Kidney epithelial cell (primary cell): ENCODE data around the gene CCR1. TPM values are rescaled to one million over a fixed set of nuclear protein-coding genes. Genes with fewer than 3 reads are reported as not detected.
"Not testable (repeated sequence)": the region's sequence is repeated elsewhere in the genome, so short reads cannot be mapped to it uniquely, and the experiment has no call there.

Experiments used
- DNase-seq: peaks from one replicate; pipeline ENCODE4 v3.0.0-alpha.2; 2010; ENCODE audit warnings: low read depth
- H3K27me3 ChIP-seq: 2 replicates; pipeline ENCODE4 v1.6.0; 2011; ENCODE audit warnings: low read length; ENCODE audit not compliant: control insufficient read depth, insufficient read depth
- H3K36me3 ChIP-seq: 2 replicates; pipeline ENCODE4 v1.5.1; 2011; ENCODE audit warnings: low read length; ENCODE audit not compliant: control insufficient read depth, insufficient read depth
- H3K4me3 ChIP-seq: 2 replicates; pipeline ENCODE4 v1.5.1; 2011; ENCODE audit warnings: low read depth, mild to moderate bottlenecking, control low read depth, low read length
- total RNA-seq: library from RNA; depleted of rRNA; stranded (reverse); fragments of >200 nt; gene quantifications from 2 replicates; pipeline ENCODE4 v1.2.3, GENCODE V29; 2015
- TF ChIP-seq, protein P1 (sequence below): IDR thresholded peaks from 2 replicates; pipeline ENCODE4 v1.5.1; 2011; ENCODE audit warnings: mild to moderate bottlenecking, moderate library complexity, low read length, control low read depth, inconsistent platforms; ENCODE audit not compliant: insufficient read depth, poor library complexity, severe bottlenecking

The CCR1 gene
- total RNA-seq, 1 donor from 2014 or later = not detected

DNA sequence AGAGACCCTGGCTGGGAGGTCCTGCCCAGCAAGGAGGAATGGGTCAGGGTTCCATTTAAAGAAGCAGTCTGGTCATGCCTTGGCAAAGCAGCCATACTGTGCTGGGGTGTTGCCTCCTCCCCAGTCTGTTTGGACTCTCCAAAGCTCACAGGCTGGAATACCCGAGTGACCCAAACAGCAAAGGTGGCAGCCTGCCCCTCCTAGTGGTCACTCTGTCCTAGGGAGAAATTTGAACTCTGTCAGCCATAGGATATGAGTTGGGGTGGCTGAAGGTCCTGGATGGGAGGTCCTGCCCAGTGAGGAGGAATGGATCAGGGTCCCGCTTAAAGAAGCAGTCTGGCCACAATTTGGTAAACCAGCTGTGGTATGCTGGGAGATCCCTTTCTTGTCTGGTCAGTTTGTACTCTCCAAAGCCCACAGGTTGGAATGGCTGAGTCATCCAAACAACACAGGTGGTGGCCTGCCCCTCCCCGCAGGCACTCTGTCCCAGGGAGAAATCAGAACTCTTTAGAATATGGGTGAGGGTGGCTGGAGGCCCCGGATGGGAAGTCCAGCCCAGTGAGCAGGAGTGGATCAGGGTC lies 45.0 kb downstream of the CCR1 start:
- no peaks in the 10 kb centered on the region for H3K27me3 ChIP-seq
- H3K4me3 ChIP-seq = no peak overlapping the region
- H3K36me3 ChIP-seq = no peaks in the 10 kb centered on the region
- TF ChIP-seq, protein P1, sequence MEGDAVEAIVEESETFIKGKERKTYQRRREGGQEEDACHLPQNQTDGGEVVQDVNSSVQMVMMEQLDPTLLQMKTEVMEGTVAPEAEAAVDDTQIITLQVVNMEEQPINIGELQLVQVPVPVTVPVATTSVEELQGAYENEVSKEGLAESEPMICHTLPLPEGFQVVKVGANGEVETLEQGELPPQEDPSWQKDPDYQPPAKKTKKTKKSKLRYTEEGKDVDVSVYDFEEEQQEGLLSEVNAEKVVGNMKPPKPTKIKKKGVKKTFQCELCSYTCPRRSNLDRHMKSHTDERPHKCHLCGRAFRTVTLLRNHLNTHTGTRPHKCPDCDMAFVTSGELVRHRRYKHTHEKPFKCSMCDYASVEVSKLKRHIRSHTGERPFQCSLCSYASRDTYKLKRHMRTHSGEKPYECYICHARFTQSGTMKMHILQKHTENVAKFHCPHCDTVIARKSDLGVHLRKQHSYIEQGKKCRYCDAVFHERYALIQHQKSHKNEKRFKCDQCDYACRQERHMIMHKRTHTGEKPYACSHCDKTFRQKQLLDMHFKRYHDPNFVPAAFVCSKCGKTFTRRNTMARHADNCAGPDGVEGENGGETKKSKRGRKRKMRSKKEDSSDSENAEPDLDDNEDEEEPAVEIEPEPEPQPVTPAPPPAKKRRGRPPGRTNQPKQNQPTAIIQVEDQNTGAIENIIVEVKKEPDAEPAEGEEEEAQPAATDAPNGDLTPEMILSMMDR = peak; percentile 2
- DNase-seq = peak; percentile 16

DNA sequence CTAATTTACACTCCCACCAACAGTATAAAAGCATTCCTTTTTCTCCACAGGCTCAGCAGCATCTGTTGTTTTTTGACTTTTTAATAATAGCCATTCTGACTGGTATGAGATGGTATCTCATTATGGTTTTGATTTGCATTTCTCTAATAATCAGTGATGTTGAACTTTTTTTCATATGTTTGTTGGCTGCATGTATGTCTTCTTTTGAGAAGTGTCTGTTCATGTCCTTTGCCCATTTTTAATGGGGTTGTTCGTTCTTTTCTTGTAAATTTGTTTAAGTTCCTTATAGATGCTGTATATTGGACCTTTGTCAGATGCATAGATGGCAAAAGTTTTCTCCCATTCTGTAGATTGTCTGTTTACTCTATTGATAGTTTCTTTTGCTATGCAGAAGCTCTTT lies 50.4 kb downstream of the CCR1 start:
- H3K36me3 ChIP-seq, H3K4me3 ChIP-seq, H3K27me3 ChIP-seq, DNase-seq: not testable (repeated sequence)

DNA sequence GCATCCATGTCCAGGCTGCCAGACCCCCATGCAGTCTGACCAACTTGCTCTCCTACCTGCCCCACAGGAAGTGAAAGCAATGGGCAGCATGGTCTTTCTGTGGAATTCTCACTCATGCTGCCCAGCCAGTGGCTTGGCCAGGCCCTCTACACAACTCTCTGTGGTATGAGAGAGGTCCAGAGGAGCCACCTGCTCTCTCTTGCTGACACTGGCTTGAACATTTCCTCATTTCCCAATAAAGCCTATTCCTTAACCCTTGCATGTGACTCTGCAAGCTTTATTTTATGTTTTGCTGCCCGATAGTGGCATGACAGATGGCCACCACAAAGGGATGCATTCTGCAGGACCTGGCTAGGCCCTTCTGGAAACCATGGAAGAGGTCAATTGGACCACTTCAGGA lies 53.8 kb downstream of the CCR1 start:
- no peak for DNase-seq
- H3K36me3 ChIP-seq = no peaks in the 10 kb centered on the region
- TF ChIP-seq, protein P1 = no peak
- H3K4me3 ChIP-seq = no peak overlapping the region
- H3K27me3 ChIP-seq = no peaks in the 10 kb centered on the region

Other genes with a start within 250 kb of the CCR1 start
- gene FYCO1, start 212.5 kb downstream of the CCR1 start, total RNA-seq = 26.7 and 32.2 TPM in 2 replicates
- gene XCR1, start 180.8 kb downstream of the CCR1 start, total RNA-seq = not detected in 2 replicates
- not detected in 2 replicates for gene CCR3, start 34.1 kb upstream of the CCR1 start, total RNA-seq
- gene CCR2, start 145.8 kb upstream of the CCR1 start, total RNA-seq = not detected in 2 replicates
- gene CCR5, start 162.6 kb upstream of the CCR1 start, total RNA-seq = not detected in 2 replicates
- 0.29 and 0.48 TPM in 2 replicates for gene CCRL2, start 198.9 kb upstream of the CCR1 start, total RNA-seq